Measurements from ENCODE around the gene LIN9. TPM values are rescaled to one million over a fixed set of nuclear protein-coding genes. Genes with fewer than 3 reads are reported as not detected.

LIN9 gene
- total and polyA plus RNA-seq, 2 of the 8 experiments (the other 6 are each of a cell fraction or from before 2014, with no cell fraction given): 5.6 to 12.6 TPM

DNA sequence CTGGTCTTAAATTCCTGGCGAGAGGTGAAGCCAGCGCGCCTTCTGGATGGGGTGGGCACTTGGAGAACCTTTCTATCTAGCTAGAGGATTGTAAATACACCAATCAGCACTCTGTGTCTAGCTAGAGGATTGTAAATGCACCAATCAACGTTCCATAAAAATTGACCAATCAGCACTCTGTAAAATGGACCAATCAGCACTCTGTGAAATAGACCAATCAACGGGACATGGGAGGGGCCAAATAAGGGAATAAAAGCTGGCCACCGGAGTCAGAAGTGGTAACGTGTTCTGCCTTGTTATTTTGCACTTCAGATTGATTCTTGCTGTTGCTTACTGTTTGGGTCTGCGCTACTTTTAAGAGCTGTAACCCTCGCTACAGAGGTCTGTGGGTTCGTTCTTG lies 12.0 kb upstream of the LIN9 start:
- 90% methylated on average over 10 of the region's 10 CpGs; no CpG with 5 or more reads in 1 of the 2 experiments for WGBS, 2 experiments (ENCODE audit: extremely low coverage in 1 of 2, insufficient coverage in 1 of 2, insufficient read length in 1 of 2, insufficient replicate concordance in 2 of 2, low coverage in 1 of 2, low lambda C conversion rate in 2 of 2, missing lambda C conversion rate in 1 of 2)
- TF ChIP-seq SP4 (IDR thresholded peaks at IDR 0.05; ENCODE audit: low read length): no peak
- no peak for TF ChIP-seq ZNF274 (IDR thresholded peaks at IDR 0.05; ENCODE audit: borderline replicate concordance, extremely low read depth, low read length)
- no peak for TF ChIP-seq SRF (IDR thresholded peaks at IDR 0.05; ENCODE audit: low read depth, low read length)
- no peak for TF ChIP-seq BRCA1 (IDR thresholded peaks at IDR 0.05; ENCODE audit: low read depth, low read length)
- no peak for TF ChIP-seq RFX5 (IDR thresholded peaks at IDR 0.05; ENCODE audit: borderline replicate concordance, low read depth, low read length)
- TF ChIP-seq MAFK (IDR thresholded peaks at IDR 0.05; ENCODE audit: low read depth, low read length): no peak
- TF ChIP-seq CHD1 (IDR thresholded peaks at IDR 0.05; ENCODE audit: low read depth, low read length): no peak
- no peak for TF ChIP-seq TAF1 (IDR thresholded peaks at IDR 0.05; ENCODE audit: low read depth, low read length)
- no peak for TF ChIP-seq RBBP5 (IDR thresholded peaks at IDR 0.05; ENCODE audit: borderline replicate concordance, low read depth, low read length)
- no peak for TF ChIP-seq SIRT6 (IDR thresholded peaks at IDR 0.05; ENCODE audit: low read length)
- TF ChIP-seq KDM1A (IDR thresholded peaks at IDR 0.05; ENCODE audit: borderline replicate concordance, low read length): no peak
- no peak for TF ChIP-seq RAD21 (IDR thresholded peaks at IDR 0.05 in 1 of 2, conservative IDR thresholded peaks at IDR 0.05 in 1 of 2; ENCODE audit: low read depth in 2 of 2, low read length in 2 of 2)
- TF ChIP-seq, protein P1, sequence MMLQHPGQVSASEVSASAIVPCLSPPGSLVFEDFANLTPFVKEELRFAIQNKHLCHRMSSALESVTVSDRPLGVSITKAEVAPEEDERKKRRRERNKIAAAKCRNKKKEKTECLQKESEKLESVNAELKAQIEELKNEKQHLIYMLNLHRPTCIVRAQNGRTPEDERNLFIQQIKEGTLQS (IDR thresholded peaks at IDR 0.05; ENCODE audit: insufficient read depth, low read depth, low read length): no peak
- TF ChIP-seq SIX5 (IDR thresholded peaks at IDR 0.05; ENCODE audit: low read depth, low read length): no peak
- TF ChIP-seq CHD2 (IDR thresholded peaks at IDR 0.05; ENCODE audit: low read length): no peak
- no peaks in the 10 kb centered on the region for H3K79me1 ChIP-seq (ENCODE audit: low read depth, low read length)
- H3K14ac ChIP-seq (ENCODE audit: insufficient read length): no peak overlapping the region
- no peaks in the 10 kb centered on the region for H3K9me3 ChIP-seq (ENCODE audit: insufficient read depth in 2 of 2, low read depth in 1 of 2, low read length in 1 of 2)
- no peak overlapping the region for H3K4me3 ChIP-seq (ENCODE audit: extremely low read depth in 1 of 4, insufficient read depth in 2 of 4, low read depth in 3 of 4, low read length in 4 of 4)
- H4K20me1 ChIP-seq (replicated peaks in 1 of 2; ENCODE audit: control insufficient read depth in 1 of 2, insufficient read depth in 2 of 2, low read length in 2 of 2): no peaks in the 10 kb centered on the region
- no peak overlapping the region for H2BK15ac ChIP-seq (ENCODE audit: low read length)
- no peak overlapping the region for H3K56ac ChIP-seq (replicated peaks; ENCODE audit: insufficient read length, low read depth, low read length)
- H3K36me3 ChIP-seq (ENCODE audit: control insufficient read depth in 2 of 4, insufficient read depth in 4 of 4, low read length in 3 of 4): no peaks in the 10 kb centered on the region
- no peak overlapping the region for H2BK12ac ChIP-seq (ENCODE audit: low read depth, low read length)
- no peak overlapping the region for H4K8ac ChIP-seq (ENCODE audit: extremely low read depth, insufficient read depth, low read length)
- H3K27ac ChIP-seq (ENCODE audit: low read depth, low read length): no peak overlapping the region
- no peak overlapping the region for H2AFZ ChIP-seq (ENCODE audit: low read length)
- H2AK5ac ChIP-seq (ENCODE audit: low read depth, low read length): no peak overlapping the region
- H3K4me2 ChIP-seq (ENCODE audit: insufficient read depth in 1 of 2, low read depth in 2 of 2, low read length in 2 of 2): no peak overlapping the region
- no peaks in the 10 kb centered on the region for H3K27me3 ChIP-seq (replicated peaks in 1 of 4; ENCODE audit: control insufficient read depth in 3 of 4, extremely low read depth in 1 of 4, insufficient read depth in 3 of 4, low read length in 3 of 4)
- H3K23ac ChIP-seq (ENCODE audit: insufficient read length): no peak overlapping the region
- H2BK20ac ChIP-seq (ENCODE audit: low read length): no peak overlapping the region
- no peak for DNase-seq (ENCODE audit: low read depth in 1 of 2, low spot score in 2 of 2)
- no peak overlapping the region for H2BK5ac ChIP-seq (ENCODE audit: low read depth, low read length)
- no peaks in the 10 kb centered on the region for H3K79me2 ChIP-seq (ENCODE audit: control insufficient read depth in 1 of 2, insufficient read depth in 2 of 2, low read length in 2 of 2)
- H4K91ac ChIP-seq (replicated peaks; ENCODE audit: insufficient read length, low read length): no peak overlapping the region
- H3K4me1 ChIP-seq (replicated peaks in 1 of 4; ENCODE audit: control insufficient read depth in 3 of 4, insufficient read depth in 4 of 4, low read length in 3 of 4): no peaks in the 10 kb centered on the region
- ChIA-PET CTCF (ENCODE audit: partially characterized antibody) (interaction anchor here (1.4 kb wide), 1 partner anchor 120 kb away, joined by 3 read pairs; no protein-coding TSS in a partner anchor), POLR2A (ENCODE audit: partially characterized antibody) (no interaction called here)
- FAIRE-seq: no peak
- H3K9ac ChIP-seq (replicated peaks in 1 of 4; ENCODE audit: extremely low read depth in 1 of 4, low read depth in 3 of 4, low read length in 3 of 4): no peak overlapping the region
- H3K4ac ChIP-seq (replicated peaks; ENCODE audit: insufficient read length, low read depth, low read length): no peak overlapping the region
- no peak overlapping the region for H2BK120ac ChIP-seq (replicated peaks; ENCODE audit: low read depth, low read length)
- no peak overlapping the region for H4K5ac ChIP-seq (ENCODE audit: insufficient read length, low read depth, low read length)
- no peak overlapping the region for H3K18ac ChIP-seq (ENCODE audit: extremely low read depth, low read length)
- H3K23me2 ChIP-seq (ENCODE audit: low read depth, low read length): no peaks in the 10 kb centered on the region

Data from H1 (cell line).